Renal cortex interstitium (tissue), 11 donors: ENCODE measurements around the gene REEP6. TPM values are rescaled to one million over a fixed set of nuclear protein-coding genes. Genes with fewer than 3 reads are reported as not detected.
"Not testable (repeated sequence)": the region's sequence is repeated elsewhere in the genome, so short reads cannot be mapped to it uniquely, and the experiment has no call there.

Experiments used
- DNase-seq, 11 donors: peaks; one replicate each; pipeline ENCODE4 v3.0.0-alpha.2; 2013; ENCODE audit warnings: low read depth in 9 of 11, low spot score in 4 of 11; ENCODE audit errors: extremely low read depth in 1 of 11
- polyA plus RNA-seq, 3 donors: library from polyadenylated mRNA; unstranded; fragments of 120-200 nt; gene quantifications; one replicate each; pipeline ENCODE4 v1.2.1, GENCODE V29; 2013; ENCODE audit not compliant: insufficient read length in 3 of 3

REEP6 gene
- polyA plus RNA-seq, 3 donors, result 14.5 to 28.1 (median 23.8) TPM

DNA sequence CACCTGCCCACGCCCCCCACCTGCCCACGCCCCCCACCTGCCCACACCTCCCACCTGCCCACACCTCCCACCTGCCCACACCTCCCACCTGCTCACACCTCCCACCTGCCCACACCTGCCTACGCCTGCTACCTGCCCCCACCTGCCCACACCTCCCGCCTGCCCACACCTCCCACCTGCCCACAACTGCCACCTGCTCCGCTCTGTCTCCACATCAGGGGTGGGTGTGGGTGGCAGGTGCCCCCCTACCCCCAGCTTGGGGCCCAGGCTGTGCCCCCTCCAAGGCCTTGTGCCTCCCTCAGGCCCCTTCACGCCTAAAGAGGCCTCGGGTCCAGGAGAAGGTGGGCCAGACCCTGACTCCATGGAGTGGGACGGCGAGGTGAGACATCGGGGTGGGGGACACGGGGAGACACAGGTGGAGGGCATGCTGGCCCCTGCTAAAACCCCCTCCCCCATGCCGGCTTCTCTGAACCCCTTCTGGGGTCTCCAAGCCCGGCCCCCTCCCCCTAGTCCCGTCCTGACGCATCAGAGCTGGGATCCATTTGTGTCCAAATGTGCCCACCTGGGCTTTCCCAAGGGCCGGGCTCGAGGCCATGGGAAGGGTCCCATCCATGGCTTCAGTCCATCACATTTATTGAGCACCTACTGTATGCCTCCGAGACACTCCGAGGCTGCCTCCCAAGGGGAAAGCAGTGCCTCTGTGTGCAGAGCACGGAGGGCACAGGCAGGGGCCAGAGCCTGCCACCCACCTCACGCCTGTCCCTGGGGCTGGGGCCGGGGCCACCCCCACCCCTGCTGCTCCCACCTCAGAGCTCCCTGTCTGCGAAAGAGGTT, 37.8 kb downstream of the REEP6 start:
- DNase-seq, result no peak

DNA sequence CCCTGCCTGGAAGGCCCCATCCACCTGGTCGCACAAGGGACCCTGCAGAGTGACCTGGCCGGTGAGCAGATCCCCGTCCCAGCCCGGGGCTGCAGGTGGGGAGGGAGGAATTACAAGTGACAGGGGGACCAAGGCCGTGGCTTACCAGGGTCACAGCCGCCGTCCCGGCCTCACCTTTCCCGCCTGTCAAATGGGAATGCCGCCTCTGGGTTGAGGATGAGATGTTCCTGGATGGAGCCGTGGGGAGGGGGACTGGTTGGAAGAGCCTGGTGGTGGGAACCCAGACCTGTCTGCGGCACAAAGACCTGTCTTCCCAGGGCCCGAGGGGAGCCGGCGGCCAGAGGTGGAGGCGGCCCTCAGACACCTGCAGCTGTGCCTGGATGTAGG, 38.4 kb downstream of the REEP6 start:
- DNase-seq, result no peak

DNA sequence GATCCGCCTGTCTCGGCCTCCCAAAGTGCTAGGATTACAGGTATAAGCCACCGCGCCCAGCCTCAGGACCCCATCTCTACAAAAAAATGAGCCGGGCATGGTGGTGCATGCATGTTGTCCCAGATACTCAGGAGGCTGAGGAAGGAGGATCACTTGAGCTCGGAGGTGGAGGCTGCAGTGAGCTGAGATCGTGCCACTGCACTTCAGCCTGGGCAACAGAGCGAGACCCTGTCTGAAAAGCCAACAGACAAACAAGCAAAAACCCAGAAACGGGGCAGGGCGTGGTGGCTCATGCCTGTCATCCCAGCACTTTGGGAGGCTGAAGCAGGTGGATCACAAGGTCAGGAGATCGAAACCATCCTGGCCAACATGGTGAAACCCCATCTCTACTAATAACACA, 39.9 kb downstream of the REEP6 start:
- not testable (repeated sequence) for DNase-seq

DNA sequence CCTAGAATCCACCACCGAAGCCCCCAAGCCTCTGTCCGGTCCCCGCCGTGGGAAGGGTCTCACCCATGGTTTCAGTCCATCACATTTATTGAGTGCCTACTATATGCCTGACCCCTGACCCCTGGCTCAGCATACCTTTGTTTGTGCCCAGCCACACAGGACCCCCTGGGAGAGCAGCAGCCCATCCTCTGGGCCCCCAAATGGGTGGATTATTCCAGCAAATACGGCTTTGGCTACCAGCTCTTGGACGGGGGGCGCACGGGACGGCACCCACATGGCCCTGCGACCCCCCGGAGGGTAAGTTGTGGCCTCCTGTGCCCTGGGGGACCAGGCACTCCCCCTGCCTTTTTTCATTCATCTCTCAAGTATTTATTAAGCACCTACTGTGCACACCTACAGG, 40.6 kb downstream of the REEP6 start:
- no peak for DNase-seq

DNA sequence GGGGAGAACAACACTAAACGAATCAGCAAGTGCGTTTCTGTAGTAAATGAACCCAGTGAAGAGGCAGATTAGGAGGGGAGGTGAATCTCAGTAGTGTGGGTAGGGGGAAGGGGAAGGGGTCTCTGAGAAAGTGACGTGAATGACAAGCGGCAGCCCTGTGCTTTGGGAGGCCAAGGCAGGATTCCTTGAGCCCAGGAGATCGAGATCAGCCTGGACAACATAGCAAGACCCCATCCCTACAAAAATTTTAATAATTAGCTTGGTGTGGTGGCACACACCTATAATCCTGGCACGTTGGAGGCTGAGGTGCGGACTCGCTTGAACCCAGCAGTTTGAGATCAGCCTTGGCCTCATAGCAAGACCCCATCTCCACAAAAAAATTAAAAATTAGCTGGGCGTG, 41.0 kb downstream of the REEP6 start:
- DNase-seq, result no peak

DNA sequence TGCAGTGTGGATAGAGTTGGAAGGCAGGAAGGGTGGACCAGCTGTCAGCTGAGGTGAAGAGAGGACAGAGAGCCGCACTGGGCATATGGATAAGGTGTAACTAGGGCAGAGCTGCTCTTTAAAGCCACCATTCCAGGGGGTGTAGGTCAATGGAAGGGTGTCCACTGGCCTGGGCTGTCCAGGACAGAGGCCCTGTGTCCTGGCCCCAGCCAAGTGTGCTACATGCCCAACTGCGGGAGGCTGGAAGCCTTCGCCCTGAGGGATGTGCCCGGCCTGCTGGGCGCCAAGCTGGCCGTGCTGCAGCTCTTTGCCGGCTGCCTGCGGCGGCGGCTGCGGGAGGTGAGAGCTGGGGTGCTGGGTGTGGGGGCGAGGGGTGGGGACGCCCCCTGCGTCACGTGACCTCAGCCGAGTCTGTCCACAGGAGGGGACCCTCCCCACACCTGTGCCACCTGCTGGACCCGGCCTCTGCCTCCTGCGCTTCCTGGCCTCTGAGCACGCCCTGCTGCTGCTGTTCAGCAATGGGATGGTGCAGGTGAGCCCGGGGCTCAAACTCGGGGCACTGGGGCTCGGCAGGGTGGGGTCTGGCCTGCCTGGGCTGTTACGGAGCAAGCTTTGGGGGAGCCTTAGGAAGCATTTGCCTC, 42.6 kb downstream of the REEP6 start:
- no peak for DNase-seq

DNA sequence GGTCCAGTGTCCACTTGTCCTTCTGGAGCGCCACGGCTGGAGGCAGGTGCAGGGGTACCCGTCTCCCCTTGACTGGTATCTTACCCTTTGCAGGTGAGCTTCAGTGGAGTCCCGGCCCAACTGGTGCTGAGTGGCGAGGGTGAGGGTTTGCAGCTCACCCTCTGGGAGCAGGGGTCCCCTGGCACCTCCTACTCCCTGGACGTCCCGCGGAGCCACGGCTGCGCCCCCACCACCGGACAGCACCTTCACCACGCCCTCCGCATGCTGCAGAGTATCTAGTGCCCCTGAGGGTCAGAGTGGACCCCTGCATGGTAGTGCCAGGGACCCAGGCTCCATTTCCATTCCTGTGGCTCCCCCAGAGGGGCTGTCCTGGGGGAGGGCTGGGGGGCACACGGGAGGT, 44.0 kb downstream of the REEP6 start:
- DNase-seq, result no peak

DNA sequence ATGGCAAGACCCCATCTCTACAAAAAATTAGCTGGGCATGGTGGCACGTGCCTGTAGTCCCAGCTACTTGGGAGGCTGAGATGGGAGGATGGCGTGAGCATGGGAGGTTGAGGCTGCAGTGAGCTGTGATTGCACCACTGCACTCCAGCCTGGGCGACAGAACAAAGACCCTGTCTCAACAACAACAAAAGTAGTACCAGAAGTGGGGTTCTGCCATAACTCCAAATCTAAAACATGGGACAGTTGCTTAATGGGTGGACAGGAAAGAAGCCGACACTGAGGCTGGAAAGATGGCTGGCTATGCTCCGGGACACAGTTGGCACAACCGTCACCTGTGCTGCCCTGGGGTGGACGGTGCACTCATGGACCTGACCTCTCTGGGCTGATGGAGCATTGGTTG, 44.7 kb downstream of the REEP6 start:
- not testable (repeated sequence) for DNase-seq

DNA sequence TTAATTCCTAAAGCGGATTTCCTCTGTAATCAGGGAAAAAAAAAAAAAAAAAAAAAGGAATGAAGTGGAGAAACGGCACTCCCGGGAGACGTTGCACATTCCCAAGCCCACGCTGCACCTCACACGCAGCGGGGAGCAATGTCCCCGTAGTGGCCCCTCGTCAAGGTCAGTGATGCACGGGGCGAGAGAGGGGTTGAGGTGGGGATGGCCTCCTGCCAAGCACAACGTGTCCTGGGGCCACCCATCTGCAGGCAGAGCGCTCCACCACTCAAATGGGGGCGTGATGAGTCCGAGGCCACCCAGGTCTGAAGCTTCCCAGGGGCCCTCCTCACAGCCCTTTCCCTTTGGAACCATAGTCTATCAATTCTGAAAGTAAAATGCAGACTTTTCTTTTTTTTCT, 48.0 kb downstream of the REEP6 start:
- DNase-seq, result no peak

DNA sequence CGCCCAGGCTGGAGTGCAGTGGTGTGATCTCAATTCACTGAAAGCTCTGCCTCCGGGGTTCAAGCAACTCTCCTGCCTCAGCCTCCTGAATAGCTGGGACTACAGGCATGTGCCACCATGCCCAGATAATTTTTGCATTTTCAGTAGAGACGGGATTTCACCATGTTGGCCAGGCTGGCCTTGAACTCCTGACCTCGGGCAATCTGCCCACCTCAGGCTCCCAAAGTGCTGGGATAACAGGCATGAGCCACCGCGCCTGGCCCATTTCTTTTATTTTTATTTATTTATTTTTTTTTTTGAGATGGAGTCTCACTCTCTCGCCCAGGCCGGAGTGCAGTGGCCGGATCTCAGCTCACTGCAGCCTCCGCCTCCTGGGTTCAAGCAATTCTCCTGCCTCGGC, 48.8 kb downstream of the REEP6 start:
- not testable (repeated sequence) for DNase-seq

DNA sequence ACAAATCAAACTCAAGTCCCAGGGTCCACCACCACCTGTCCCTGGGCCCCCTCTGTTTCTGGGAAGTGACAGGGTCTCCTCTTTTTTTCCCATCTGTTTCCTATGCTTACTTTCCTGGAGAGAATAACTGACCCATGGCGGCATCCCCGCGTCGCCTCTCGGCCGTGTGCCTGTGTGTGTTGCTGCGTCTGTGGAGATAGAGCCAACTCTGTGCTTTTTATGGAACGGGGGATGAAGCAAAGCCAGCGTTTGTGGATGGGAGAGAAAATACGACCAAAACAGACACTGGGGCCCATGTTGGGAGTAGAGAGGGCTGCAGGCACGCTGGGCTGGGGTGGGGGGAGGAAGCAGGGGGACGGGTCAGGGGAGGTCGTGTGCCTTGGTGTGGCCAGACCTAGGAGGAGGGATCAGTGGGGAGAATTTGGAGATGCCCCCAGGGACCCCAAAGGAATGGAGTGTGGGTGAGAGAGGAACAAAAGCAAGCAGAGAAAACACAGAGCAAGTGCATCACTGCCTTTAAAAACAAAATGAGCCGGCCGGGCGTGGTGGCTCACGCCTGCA, 49.5 kb downstream of the REEP6 start:
- peak in 1 of 11 donors; percentile 14 for DNase-seq

Other genes starting within 250 kb of the REEP6 start
- gene ATP5F1D, start 249.4 kb upstream of the REEP6 start, polyA plus RNA-seq, result 100 to 1,000 TPM in 2 of 3 donors, 10 to 100 TPM in 1; 82.2 to 145 (median 129) TPM
- gene MIDN, start 242.6 kb upstream of the REEP6 start, polyA plus RNA-seq, result 10 to 100 TPM; 42.1 to 70.7 (median 67.6) TPM
- gene CIRBP, start 221.8 kb upstream of the REEP6 start, polyA plus RNA-seq, result 100 to 1,000 TPM; 803 to 982 (median 849) TPM
- gene FAM174C, start 215.7 kb upstream of the REEP6 start, polyA plus RNA-seq, result 10 to 100 TPM; 14.8 to 25.6 (median 21.3) TPM
- 1 to 10 TPM; 1.5 to 3.8 (median 3.6) TPM for gene EFNA2, start 205.3 kb upstream of the REEP6 start, polyA plus RNA-seq
- 10 to 100 TPM; 39.5 to 84.1 (median 76.6) TPM for gene NDUFS7, start 107.3 kb upstream of the REEP6 start, polyA plus RNA-seq
- gene GAMT, start 89.6 kb upstream of the REEP6 start, polyA plus RNA-seq, result 10 to 100 TPM; 25.6 to 39.6 (median 37.4) TPM
- 100 to 1,000 TPM in 1 of 3 donors, 10 to 100 TPM in 2; 79.6 to 103 (median 90.2) TPM for gene DAZAP1, start 83.6 kb upstream of the REEP6 start, polyA plus RNA-seq
- gene RPS15, start 52.8 kb upstream of the REEP6 start, polyA plus RNA-seq, result 100 to 1,000 TPM; 587 to 892 (median 766) TPM
- gene APC2, start 41.1 kb upstream of the REEP6 start, polyA plus RNA-seq, result 1 to 10 TPM; 1.2 to 1.9 (median 1.5) TPM
- 10 to 100 TPM; 17.0 to 33.0 (median 31.3) TPM for gene C19orf25, start 12.0 kb upstream of the REEP6 start, polyA plus RNA-seq
- 10 to 100 TPM in 1 of 3 donors, 1 to 10 TPM in 2; 4.4 to 11.4 (median 7.8) TPM for gene PCSK4, start 831 bp upstream of the REEP6 start, polyA plus RNA-seq
- 1 to 10 TPM in 1 of 3 donors, under 1 TPM in 2; 0.47 to 1.2 (median 0.62) TPM for gene ADAMTSL5, start 21.8 kb downstream of the REEP6 start, polyA plus RNA-seq
- under 1 TPM; 0.11 to 0.45 (median 0.14) TPM for gene PLK5, start 32.9 kb downstream of the REEP6 start, polyA plus RNA-seq
- 10 to 100 TPM; 19.3 to 33.9 (median 28.2) TPM for gene MEX3D, start 77.1 kb downstream of the REEP6 start, polyA plus RNA-seq
- gene MBD3, start 101.7 kb downstream of the REEP6 start, polyA plus RNA-seq, result 10 to 100 TPM; 41.3 to 77.7 (median 68.6) TPM
- gene UQCR11, start 114.3 kb downstream of the REEP6 start, polyA plus RNA-seq, result 100 to 1,000 TPM in 2 of 3 donors, 10 to 100 TPM in 1; 86.1 to 129 (median 121) TPM
- 100 to 1,000 TPM in 2 of 3 donors, 10 to 100 TPM in 1; 90.7 to 131 (median 105) TPM for gene TCF3, start 161.4 kb downstream of the REEP6 start, polyA plus RNA-seq